Activated CD8-positive, alpha-beta T cell treated with anti-CD3 and anti-CD28 coated beads for 36 hours (primary cell): Measurements from ENCODE around the gene SLC41A1. TPM values are rescaled to one million over a fixed set of nuclear protein-coding genes. Genes with fewer than 3 reads are reported as not detected.
A peak's percentile ranks its signal among the peaks of the same experiment; 100 is the strongest.

Experiments
- ATAC-seq: fragments of 200-7000 bp; cut with Tn5 transposase; one replicate; pipeline ENCODE4 v1.10.0; 2021; ENCODE audit warnings: mild to moderate bottlenecking, moderate library complexity
- CTCF ChIA-PET: fragments of 350-600 bp; sonication (Branson Sonifier 250); formaldehyde crosslinking; loops from one replicate; lab custom pipeline; 2021; ENCODE audit warnings: antibody characterized with exemption; lab: Charles Lee
- POLR2A ChIA-PET: fragments of 350-600 bp; sonication (Branson Sonifier 250); formaldehyde crosslinking; loops from one replicate; lab custom pipeline; 2021; ENCODE audit warnings: antibody characterized with exemption; lab: Charles Lee
- DNase-seq: peaks from one replicate; pipeline ENCODE4 v3.0.0-alpha.2; 2020
- H3K27ac Mint-ChIP-seq: one replicate; pipeline ENCODE4 v1.8.0; 2021; ENCODE audit warnings: mild to moderate bottlenecking, mixed read lengths
- H3K27me3 Mint-ChIP-seq: one replicate; pipeline ENCODE4 v1.8.0; 2021; ENCODE audit warnings: mixed read lengths
- H3K36me3 Mint-ChIP-seq: one replicate; pipeline ENCODE4 v1.8.0; 2021; ENCODE audit warnings: low read depth, mixed read lengths
- H3K4me1 Mint-ChIP-seq: one replicate; pipeline ENCODE4 v1.8.0; 2021; ENCODE audit warnings: low read depth, mixed read lengths
- H3K4me3 Mint-ChIP-seq: one replicate; pipeline ENCODE4 v1.8.0; 2021; ENCODE audit warnings: mild to moderate bottlenecking, moderate library complexity, mixed read lengths
- H3K9me3 Mint-ChIP-seq: one replicate; pipeline ENCODE4 v1.8.0; 2021; ENCODE audit warnings: mixed read lengths
- intact Hi-C: fragments of 100-400 bp; cut with micrococcal nuclease; formaldehyde crosslinking; loops from one replicate; pipeline ENCODE4 v1.10.0; 2022
- total RNA-seq, 2 experiments: library from RNA; stranded (reverse); gene quantifications; one replicate each; pipeline ENCODE4 v1.2.3, GENCODE V29; 2021
- TF ChIP-seq, protein P1 (sequence below): fragments of 200-600 bp; IDR thresholded peaks from one replicate; pipeline ENCODE4 v1.8.0; 2022; ENCODE audit warnings: antibody characterized with exemption, mild to moderate bottlenecking

SLC41A1 gene
- total RNA-seq, 2 experiments from 2014 or later, result 33.6 to 35.3 TPM

DNA sequence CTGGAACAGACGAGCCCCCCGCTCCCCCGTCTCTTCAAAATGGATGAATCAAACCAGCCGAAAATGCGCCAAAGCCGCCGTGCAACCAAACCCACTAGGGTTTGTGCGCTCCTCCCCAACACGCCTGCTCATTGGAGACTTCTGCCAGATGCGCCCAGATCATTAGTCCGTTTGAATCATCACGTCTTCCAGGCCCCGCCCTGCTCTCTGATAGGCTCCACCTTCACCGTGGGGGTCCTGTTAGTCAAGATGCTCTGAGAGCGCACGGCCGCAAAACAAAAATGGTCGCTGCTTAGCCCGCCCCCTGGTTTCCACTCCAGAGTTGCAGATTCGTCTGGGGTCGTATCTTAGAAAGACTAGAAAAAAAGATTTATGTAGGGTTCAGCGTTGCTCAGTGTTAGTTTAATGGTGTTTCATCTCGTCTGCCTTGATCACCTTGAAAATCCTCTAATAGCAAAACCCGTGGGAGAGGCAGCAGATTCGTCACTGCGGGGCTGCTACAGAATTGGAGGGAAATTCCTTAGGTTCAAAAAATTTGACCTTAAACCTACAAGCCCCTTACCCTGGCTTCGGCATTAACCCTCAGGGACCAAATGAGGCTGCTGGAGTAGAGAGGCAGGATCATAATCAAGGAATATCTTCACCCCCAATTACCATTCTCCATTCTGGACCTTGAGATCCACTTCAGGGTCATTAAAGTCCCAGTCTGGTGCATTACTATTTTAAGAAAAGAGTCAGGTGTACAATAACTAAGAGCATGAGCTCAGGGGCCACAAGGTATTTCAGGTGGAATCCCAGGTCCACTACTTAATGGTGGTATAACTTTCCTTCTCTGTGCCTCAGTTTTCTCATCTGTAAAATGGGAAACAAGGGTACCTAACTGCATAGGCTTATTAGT is 62.6 kb downstream of the SLC41A1 start, which contains the start of gene NUCKS1:
TSS of gene NUCKS1 (minus strand) at position 45 of the 898 bp plus-strand sequence. CDS start 209 bp downstream, outside the sequence.
- peaks cover 33% of the 10 kb centered on the region for H3K4me1 Mint-ChIP-seq
- no peaks in the 10 kb centered on the region for H3K27me3 Mint-ChIP-seq
- H3K36me3 Mint-ChIP-seq, result peaks cover 33% of the 10 kb centered on the region
- TF ChIP-seq, protein P1, sequence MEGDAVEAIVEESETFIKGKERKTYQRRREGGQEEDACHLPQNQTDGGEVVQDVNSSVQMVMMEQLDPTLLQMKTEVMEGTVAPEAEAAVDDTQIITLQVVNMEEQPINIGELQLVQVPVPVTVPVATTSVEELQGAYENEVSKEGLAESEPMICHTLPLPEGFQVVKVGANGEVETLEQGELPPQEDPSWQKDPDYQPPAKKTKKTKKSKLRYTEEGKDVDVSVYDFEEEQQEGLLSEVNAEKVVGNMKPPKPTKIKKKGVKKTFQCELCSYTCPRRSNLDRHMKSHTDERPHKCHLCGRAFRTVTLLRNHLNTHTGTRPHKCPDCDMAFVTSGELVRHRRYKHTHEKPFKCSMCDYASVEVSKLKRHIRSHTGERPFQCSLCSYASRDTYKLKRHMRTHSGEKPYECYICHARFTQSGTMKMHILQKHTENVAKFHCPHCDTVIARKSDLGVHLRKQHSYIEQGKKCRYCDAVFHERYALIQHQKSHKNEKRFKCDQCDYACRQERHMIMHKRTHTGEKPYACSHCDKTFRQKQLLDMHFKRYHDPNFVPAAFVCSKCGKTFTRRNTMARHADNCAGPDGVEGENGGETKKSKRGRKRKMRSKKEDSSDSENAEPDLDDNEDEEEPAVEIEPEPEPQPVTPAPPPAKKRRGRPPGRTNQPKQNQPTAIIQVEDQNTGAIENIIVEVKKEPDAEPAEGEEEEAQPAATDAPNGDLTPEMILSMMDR, result no peak
- POLR2A ChIA-PET, result interaction anchor here (0.7 to 3.9 kb wide), 10 partner anchors 8 to 437 kb away, joined by 3 to 61 read pairs (median 4); partner anchors contain the start of genes ELK4 and RAB29
- ATAC-seq (peak; percentile 79), DNase-seq (peak; percentile 99)
- intact Hi-C loops, result no loop called here
- peak within 1 kb of the TSS; percentile 99 for H3K27ac Mint-ChIP-seq
- CTCF ChIA-PET, result no interaction called here
- no peaks in the 10 kb centered on the region for H3K9me3 Mint-ChIP-seq
- H3K4me3 Mint-ChIP-seq, result peak within 1 kb of the TSS; percentile 87

GRCh38 chr1:205749234-205750137 is 63.5 kb downstream of the SLC41A1 start:
- H3K9me3 Mint-ChIP-seq, result no peaks in the 10 kb centered on the region
- H3K4me1 Mint-ChIP-seq, result peaks cover 39% of the 10 kb centered on the region
- DNase-seq (peak; percentile 98), ATAC-seq (peak; percentile 87)
- peak overlapping the region; percentile 99 for H3K27ac Mint-ChIP-seq
- ChIA-PET CTCF (interaction anchor here (0.6 to 1.6 kb wide), 4 partner anchors 24 to 38 kb away, joined by 3 to 8 read pairs (median 4); no protein-coding TSS in a partner anchor), POLR2A (interaction anchor here (0.5 to 3.9 kb wide), 12 partner anchors 9 to 436 kb away, joined by 3 to 61 read pairs (median 4); partner anchors contain the start of genes ELK4 and RAB29)
- TF ChIP-seq, protein P1, result no peak
- no peaks in the 10 kb centered on the region for H3K27me3 Mint-ChIP-seq
- H3K4me3 Mint-ChIP-seq, result peak overlapping the region; percentile 87
- H3K36me3 Mint-ChIP-seq, result peaks cover 34% of the 10 kb centered on the region
- intact Hi-C loops, result loop anchor here (2.0 kb wide), 1 partner anchor 25 kb away; the partner anchor contains the start of gene RAB29

GRCh38 chr1:205748403-205749233 is 64.4 kb downstream of the SLC41A1 start:
- peaks cover 40% of the 10 kb centered on the region for H3K36me3 Mint-ChIP-seq
- ChIA-PET CTCF (interaction anchor here (0.6 to 1.6 kb wide), 5 partner anchors 25 to 90 kb away, joined by 3 to 8 read pairs (median 3); no protein-coding TSS in a partner anchor), POLR2A (interaction anchor here (0.9 to 3.9 kb wide), 11 partner anchors 10 to 460 kb away, joined by 3 to 61 read pairs (median 4); partner anchors contain the start of genes ELK4 and RAB29)
- DNase-seq, result peak; percentile 60
- peak overlapping the region; percentile 88 for H3K27ac Mint-ChIP-seq
- peak overlapping the region; percentile 87 for H3K4me3 Mint-ChIP-seq
- intact Hi-C loops, result loop anchor here (2.0 kb wide), 1 partner anchor 26 kb away; the partner anchor contains the start of gene RAB29
- no peaks in the 10 kb centered on the region for H3K27me3 Mint-ChIP-seq
- TF ChIP-seq, protein P1, result no peak
- H3K4me1 Mint-ChIP-seq, result peaks cover 46% of the 10 kb centered on the region
- peak; percentile 1 for ATAC-seq
- H3K9me3 Mint-ChIP-seq, result no peaks in the 10 kb centered on the region

GRCh38 chr1:205746757-205747412 is 66.1 kb downstream of the SLC41A1 start:
- Mint-ChIP-seq H3K27ac (peak overlapping the region; percentile 74), H3K27me3 (no peaks in the 10 kb centered on the region), H3K4me3 (peak overlapping the region; percentile 87), H3K36me3 (peaks cover 42% of the 10 kb centered on the region), H3K9me3 (no peaks in the 10 kb centered on the region), H3K4me1 (peaks cover 60% of the 10 kb centered on the region)
- TF ChIP-seq, protein P1, result no peak
- ATAC-seq, result no peak
- intact Hi-C loops, result no loop called here
- ChIA-PET POLR2A (interaction anchor here (0.7 to 2.2 kb wide), 9 partner anchors 10 to 79 kb away, joined by 3 to 17 read pairs (median 4); no protein-coding TSS in a partner anchor), CTCF (interaction anchor here (0.7 to 2.0 kb wide), 6 partner anchors 16 to 230 kb away, joined by 3 to 6 read pairs (median 4); no protein-coding TSS in a partner anchor)
- no peak for DNase-seq
